DMS 273 (cell line): ENCODE measurements around the gene FGF12.
A peak's percentile ranks its signal among the peaks of the same experiment; 100 is the strongest.
"Not testable (repeated sequence)": the region's sequence is repeated elsewhere in the genome, so short reads cannot be mapped to it uniquely, and the experiment has no call there.

ENCODE experiments used
- DNase-seq: peaks from one replicate; lab custom pipeline; 2025; ENCODE audit not compliant: unreplicated experiment; lab: John Stamatoyannopoulos, UW

Gene FGF12

GRCh38 chr3:192597506-192597905 is 129.8 kb downstream of the FGF12 start:
- DNase-seq: no peak

GRCh38 chr3:192578729-192579128 is 148.6 kb downstream of the FGF12 start:
- no peak for DNase-seq

GRCh38 chr3:192577811-192578210 is 149.5 kb downstream of the FGF12 start:
- DNase-seq: no peak

- DNase-seq: no peak
Measured at GRCh38 chr3:192577271-192577670, 150.1 kb downstream of the FGF12 start.

- DNase-seq: not testable (repeated sequence)
Measured at GRCh38 chr3:192576704-192577103, 150.6 kb downstream of the FGF12 start.

- no peak for DNase-seq
Measured at GRCh38 chr3:192575879-192576506, 151.3 kb downstream of the FGF12 start.

- no peak for DNase-seq
Measured at GRCh38 chr3:192573240-192573639, 154.1 kb downstream of the FGF12 start.

- DNase-seq: no peak
Measured at GRCh38 chr3:192570821-192571791, 156.2 kb downstream of the FGF12 start.

- DNase-seq: no peak
Measured at GRCh38 chr3:192570315-192570714, 157.0 kb downstream of the FGF12 start.

GRCh38 chr3:192566706-192567290 is 160.5 kb downstream of the FGF12 start:
- peak; percentile 84 for DNase-seq

GRCh38 chr3:192564611-192565010 is 162.7 kb downstream of the FGF12 start:
- no peak for DNase-seq

- no peak for DNase-seq
Measured at GRCh38 chr3:192563417-192563816, 163.9 kb downstream of the FGF12 start.

GRCh38 chr3:192553707-192554106 is 173.6 kb downstream of the FGF12 start:
- DNase-seq: no peak

GRCh38 chr3:192550356-192550755 is 177.0 kb downstream of the FGF12 start:
- DNase-seq: no peak

- no peak for DNase-seq
Measured at GRCh38 chr3:192545333-192545732, 182.0 kb downstream of the FGF12 start.

GRCh38 chr3:192543163-192543562 is 184.2 kb downstream of the FGF12 start:
- no peak for DNase-seq

GRCh38 chr3:192516820-192517219 is 210.5 kb downstream of the FGF12 start:
- no peak for DNase-seq

- DNase-seq: peak; percentile 21
Measured at GRCh38 chr3:192515664-192516045, 211.7 kb downstream of the FGF12 start.

GRCh38 chr3:192514754-192515663 is 212.3 kb downstream of the FGF12 start:
- DNase-seq: peak; percentile 70

GRCh38 chr3:192514081-192514753 is 213.1 kb downstream of the FGF12 start:
- DNase-seq: peak; percentile 76
